Fibroblast of mammary gland (primary cell): Measurements from ENCODE around the gene LUC7L2.
"Not testable (repeated sequence)": the region's sequence is repeated elsewhere in the genome, so short reads cannot be mapped to it uniquely, and the experiment has no call there.

Source experiments
- DNase-seq: peaks from one replicate; pipeline ENCODE4 v3.0.0-alpha.2; 2010; ENCODE audit warnings: low read depth
- H3K4me3 ChIP-seq: 2 replicates; pipeline ENCODE4 v1.5.1; 2011; ENCODE audit warnings: low read depth, mild to moderate bottlenecking, low read length, moderate library complexity; ENCODE audit not compliant: control insufficient read depth
- TF ChIP-seq, protein P1 (sequence below): conservative IDR thresholded peaks from 2 replicates; pipeline ENCODE4 v1.5.1; 2011; ENCODE audit warnings: low read depth, low read length, inconsistent platforms; ENCODE audit not compliant: control insufficient read depth, insufficient read depth

Gene LUC7L2

DNA sequence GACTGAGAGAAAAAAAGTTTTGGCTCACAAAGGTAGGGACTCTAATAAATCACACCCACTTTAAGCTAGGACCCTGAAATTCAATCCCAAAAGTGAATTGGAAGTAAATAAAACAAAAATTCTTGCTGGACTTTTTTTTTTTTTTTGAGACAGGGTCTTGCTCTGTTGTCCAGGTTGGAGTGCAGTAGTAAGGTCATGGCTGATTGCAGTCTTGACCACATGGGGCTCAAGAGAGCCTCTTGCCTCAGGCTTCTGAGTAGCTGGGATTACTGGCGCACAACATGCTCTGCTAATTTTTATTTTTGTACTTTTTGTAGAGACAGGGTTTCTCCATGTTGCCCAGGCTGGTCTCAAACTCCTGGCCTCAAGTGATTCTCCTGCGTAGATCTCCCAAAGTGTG lies 5.0 kb upstream of the LUC7L2 start:
- TF ChIP-seq, protein P1, sequence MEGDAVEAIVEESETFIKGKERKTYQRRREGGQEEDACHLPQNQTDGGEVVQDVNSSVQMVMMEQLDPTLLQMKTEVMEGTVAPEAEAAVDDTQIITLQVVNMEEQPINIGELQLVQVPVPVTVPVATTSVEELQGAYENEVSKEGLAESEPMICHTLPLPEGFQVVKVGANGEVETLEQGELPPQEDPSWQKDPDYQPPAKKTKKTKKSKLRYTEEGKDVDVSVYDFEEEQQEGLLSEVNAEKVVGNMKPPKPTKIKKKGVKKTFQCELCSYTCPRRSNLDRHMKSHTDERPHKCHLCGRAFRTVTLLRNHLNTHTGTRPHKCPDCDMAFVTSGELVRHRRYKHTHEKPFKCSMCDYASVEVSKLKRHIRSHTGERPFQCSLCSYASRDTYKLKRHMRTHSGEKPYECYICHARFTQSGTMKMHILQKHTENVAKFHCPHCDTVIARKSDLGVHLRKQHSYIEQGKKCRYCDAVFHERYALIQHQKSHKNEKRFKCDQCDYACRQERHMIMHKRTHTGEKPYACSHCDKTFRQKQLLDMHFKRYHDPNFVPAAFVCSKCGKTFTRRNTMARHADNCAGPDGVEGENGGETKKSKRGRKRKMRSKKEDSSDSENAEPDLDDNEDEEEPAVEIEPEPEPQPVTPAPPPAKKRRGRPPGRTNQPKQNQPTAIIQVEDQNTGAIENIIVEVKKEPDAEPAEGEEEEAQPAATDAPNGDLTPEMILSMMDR: no peak

DNA sequence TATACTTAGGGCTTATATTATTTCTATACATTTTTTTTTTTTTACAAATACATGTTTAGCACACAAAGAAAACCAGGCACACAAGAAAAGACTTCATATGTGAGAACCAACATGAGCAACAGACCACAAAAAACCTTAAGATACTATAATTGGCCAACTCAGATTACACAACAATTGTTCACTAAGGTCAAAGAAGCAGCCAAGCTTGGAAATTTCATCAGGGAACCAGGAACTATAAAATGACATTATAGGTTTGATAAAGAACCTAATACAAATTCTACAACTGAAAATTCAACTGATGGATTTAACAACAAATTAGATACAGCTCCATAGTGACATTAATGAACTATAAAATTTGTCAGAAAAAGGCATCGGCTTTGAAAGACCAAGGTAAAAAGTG lies 4.4 kb upstream of the LUC7L2 start:
- TF ChIP-seq, protein P1: no peak
- DNase-seq: peak; percentile 58
- H3K4me3 ChIP-seq: no peak overlapping the region

More for the DNA sequence above, 5.0 kb upstream of the LUC7L2 start:
- no peak overlapping the region for H3K4me3 ChIP-seq
- no peak for DNase-seq

DNA sequence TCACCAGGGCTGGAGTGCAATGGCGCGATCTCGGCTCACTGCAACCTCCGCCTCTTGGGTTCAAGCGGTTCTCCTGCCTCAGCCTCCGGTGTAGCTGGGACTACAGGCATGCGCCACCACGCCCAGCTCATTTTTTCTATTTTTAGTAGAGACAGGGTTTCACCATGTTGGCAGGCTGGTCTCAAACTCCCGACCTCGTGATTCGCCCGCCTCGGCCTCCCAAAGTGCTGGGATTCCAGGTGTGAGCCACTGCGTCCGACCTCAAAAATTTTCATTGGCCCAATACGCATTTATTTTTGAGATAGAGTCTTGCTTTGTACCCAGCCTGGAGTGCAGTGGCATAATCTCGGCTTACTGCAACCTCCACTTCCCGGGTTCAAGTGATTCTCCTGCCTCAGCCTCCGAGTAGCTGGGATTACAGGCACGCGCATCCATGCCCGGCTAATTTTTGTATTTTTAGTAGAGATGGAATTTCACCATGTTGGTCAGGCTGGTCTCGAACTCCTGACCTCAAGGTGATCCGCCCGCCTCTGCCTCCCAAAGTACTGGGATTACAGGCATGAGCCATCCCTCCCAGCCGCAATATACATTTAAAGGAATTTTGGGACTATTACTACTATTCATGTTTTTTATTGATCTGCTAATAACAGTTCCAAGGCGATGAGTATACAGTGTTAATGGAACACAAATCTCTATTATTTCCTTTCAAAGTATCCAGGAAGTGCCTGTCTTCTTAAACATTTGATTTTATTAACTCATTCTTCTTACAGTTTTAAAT lies 1.8 kb upstream of the LUC7L2 start:
- DNase-seq: not testable (repeated sequence)
- peak overlapping the region; percentile 78 for H3K4me3 ChIP-seq

DNA sequence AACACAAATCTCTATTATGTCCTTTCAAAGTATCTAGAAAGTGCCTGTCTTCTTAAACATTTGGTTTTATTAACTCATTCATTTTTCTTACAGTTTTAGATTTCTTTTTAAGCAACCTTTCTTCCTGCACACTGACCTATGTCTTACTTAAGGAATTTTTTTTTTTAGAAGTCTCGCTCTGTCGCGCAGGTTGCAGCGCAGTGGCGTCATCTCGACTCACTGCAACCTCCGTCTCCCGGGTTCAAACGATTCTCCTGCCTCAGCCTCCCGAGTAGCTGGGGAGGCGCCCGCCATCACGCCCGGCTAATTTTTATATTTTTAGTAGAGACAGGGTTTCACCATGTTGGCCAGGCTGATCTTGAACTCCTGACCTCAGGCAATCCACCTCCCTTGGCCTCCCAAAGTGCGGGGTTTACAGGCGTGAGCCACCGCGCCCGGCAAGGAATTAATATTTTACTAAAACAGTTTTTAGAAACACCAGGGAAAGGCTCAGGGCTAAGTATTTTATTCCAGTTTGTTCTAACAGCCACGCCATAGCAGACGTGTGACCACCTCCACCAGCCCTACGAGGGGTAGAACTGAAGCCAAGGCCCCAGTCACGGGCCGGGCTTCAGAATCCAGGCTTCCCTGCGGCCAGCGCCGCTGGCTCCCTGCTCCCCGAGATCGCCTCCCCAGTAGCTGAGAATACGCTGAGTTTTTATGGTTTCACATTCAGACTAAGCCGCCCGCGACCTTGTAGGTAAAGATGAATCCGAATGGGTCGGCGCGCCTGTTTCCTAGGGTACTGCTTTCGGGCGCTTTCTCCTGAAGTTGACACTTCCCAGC lies 941 bp upstream of the LUC7L2 start:
- DNase-seq: peak; percentile 48
- H3K4me3 ChIP-seq: peak overlapping the region; percentile 78
- TF ChIP-seq, protein P1: no peak

DNA sequence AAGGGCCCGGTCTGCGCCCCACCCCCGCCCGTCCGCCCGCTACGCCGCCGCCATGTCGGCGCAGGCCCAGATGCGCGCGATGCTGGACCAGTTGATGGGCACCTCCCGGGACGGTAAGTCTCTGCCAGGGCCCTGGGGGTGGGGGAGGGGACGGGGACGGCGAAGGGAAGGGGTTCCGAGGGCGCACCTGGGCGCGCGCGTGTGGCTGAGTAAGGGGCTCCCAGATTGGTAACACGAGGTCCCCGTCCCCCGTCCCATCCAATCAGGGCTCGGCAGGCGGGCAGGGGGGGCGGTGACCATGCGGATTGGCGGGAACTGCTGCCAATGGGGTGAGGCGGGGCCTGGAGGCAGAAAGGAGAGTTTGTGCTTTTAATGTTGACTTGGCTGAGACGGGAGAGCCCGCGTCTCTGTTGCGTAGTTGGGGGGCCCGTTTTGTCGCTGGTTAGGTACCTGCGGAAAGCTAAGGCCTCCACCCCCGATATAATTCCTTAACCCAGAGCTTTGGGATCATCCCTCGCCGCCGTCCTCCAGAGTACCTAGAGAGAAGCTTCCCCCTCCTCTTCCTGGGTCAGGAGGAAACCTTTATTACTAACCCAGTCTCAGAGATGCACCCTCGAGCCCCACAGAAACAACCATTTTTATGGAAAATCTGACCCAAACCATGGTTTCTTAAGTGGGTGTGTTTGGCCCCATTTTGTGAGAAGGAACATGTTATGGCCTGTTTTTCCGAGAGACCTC lies 685 bp downstream of the LUC7L2 start:
- TF ChIP-seq, protein P1: no peak
- peak; percentile 88 for DNase-seq

DNA sequence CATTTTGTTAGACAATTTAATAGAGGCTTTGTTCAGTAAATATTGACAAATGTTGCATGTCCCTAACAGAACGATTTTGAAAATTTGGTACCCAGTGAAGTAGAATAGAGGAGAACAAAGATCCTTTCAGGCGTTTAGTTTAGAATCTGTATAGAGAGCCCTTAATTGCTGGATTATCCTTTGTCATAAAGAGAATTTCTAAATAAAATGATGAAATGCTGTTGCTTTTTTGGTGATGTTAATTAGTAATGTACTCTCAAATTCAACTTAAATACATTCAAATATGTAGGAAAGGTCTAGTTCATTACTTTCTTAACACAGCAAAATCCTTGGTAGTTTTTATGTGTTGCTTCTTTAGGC lies 1.2 kb downstream of the LUC7L2 start:
- peak overlapping the region; percentile 78 for H3K4me3 ChIP-seq
- no peak for DNase-seq
- TF ChIP-seq, protein P1: no peak

More for the DNA sequence above, 685 bp downstream of the LUC7L2 start:
- peak overlapping the region; percentile 78 for H3K4me3 ChIP-seq
